ENCODE measurements around the gene APOA5. TPM values are rescaled to one million over a fixed set of nuclear protein-coding genes. Genes with fewer than 3 reads are reported as not detected.

Gene APOA5
- total and polyA plus RNA-seq, 2 of the 13 experiments (the other 11 are each of a cell fraction or from before 2014, with no cell fraction given), result 44.0 to 49.1 TPM

- TF ChIP-seq ZNF800 (CRISPR knock-in tag; IDR thresholded peaks at IDR 0.05) (no peak), ZNF468 (CRISPR knock-in tag; IDR thresholded peaks at IDR 0.05) (no peak), MLLT10 (CRISPR knock-in tag; IDR thresholded peaks at IDR 0.05) (no peak), SIN3B (IDR thresholded peaks at IDR 0.05; ENCODE audit: low read length) (no peak), NR1H2 (CRISPR knock-in tag; IDR thresholded peaks at IDR 0.05; ENCODE audit: borderline replicate concordance, low read depth) (0 out of 2 replicates have a peak, but pooled peaks have one; percentile 67), ZFP36L2 (CRISPR knock-in tag; IDR thresholded peaks at IDR 0.05) (no peak), CENPX (CRISPR knock-in tag; IDR thresholded peaks at IDR 0.05) (no peak), ATF7-NPFF (CRISPR knock-in tag; IDR thresholded peaks at IDR 0.05; ENCODE audit: low read depth) (peak; percentile 47; the same call in 1 of the 2 replicates), ZBTB42 (CRISPR knock-in tag; IDR thresholded peaks at IDR 0.05) (peak; percentile 94; the same call in 1 of the 2 replicates), ZNF282 (IDR thresholded peaks at IDR 0.05; ENCODE audit: partially characterized antibody) (no peak), PHB2 (IDR thresholded peaks at IDR 0.05; ENCODE audit: partially characterized antibody) (no peak), MTA1 (CRISPR knock-in tag; IDR thresholded peaks at IDR 0.05; ENCODE audit: borderline replicate concordance) (peak; percentile 50; the same call in 1 of the 2 replicates), ZNF792 (CRISPR knock-in tag; IDR thresholded peaks at IDR 0.05) (no peak; the same call in 1 of the 2 replicates), PHF21A (CRISPR knock-in tag; IDR thresholded peaks at IDR 0.05) (peak; percentile 89), ZNF264 (CRISPR knock-in tag; IDR thresholded peaks at IDR 0.05) (no peak), GTF3A (CRISPR knock-in tag; conservative IDR thresholded peaks at IDR 0.05) (no peak; the same call in 1 of the 2 replicates), PRDM15 (CRISPR knock-in tag; IDR thresholded peaks at IDR 0.05) (0 out of 2 replicates have a peak, but pooled peaks have one; percentile 14), TRIM22 (IDR thresholded peaks at IDR 0.05) (no peak), ZNF230 (CRISPR knock-in tag; IDR thresholded peaks at IDR 0.05) (peak; percentile 74), ZNF17 (CRISPR knock-in tag; IDR thresholded peaks at IDR 0.05) (no peak), ISX (CRISPR knock-in tag; conservative IDR thresholded peaks at IDR 0.05) (no peak), TEAD2 (CRISPR knock-in tag; IDR thresholded peaks at IDR 0.05) (no peak)
These were observed 38.0 kb upstream of the APOA5 start, which contains the start of gene APOC3 (continued) for GRCh38 chr11:116829525-116830183.

All from HepG2 (cell line).